AG08396 (cell line): ENCODE data around the gene NUP210.

Experiments
- DNase-seq: peaks from one replicate; pipeline ENCODE4 v3.0.0; 2012; ENCODE audit warnings: low spot score, mixed read lengths

Gene NUP210

GRCh38 chr3:13289771-13290285 is 130.3 kb downstream of the NUP210 start:
- DNase-seq: no peak

GRCh38 chr3:13288732-13289718 is 131.1 kb downstream of the NUP210 start:
- DNase-seq: no peak

DNA sequence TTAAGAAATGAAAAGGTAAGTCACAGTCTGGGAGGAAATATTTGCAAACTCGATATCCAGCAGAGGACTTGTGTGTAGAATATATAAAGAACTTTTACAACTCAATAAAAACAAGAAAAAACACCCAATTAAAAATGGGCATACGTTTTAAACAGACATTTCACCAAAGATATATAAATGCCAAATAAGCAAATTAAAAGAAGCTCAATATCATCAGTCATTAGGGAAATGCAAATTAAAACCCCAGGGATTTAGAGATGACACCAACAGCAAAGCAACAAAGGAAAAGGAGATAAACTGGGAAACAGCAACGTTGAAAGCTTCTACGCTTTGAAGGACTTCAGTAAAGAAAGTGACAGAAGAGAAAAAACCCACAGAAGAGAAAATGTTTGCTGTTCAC is 132.3 kb downstream of the NUP210 start:
- no peak for DNase-seq

- no peak for DNase-seq
Measured at GRCh38 chr3:13286873-13287272, 133.2 kb downstream of the NUP210 start.

GRCh38 chr3:13285007-13285567 is 135.0 kb downstream of the NUP210 start:
- no peak for DNase-seq

DNA sequence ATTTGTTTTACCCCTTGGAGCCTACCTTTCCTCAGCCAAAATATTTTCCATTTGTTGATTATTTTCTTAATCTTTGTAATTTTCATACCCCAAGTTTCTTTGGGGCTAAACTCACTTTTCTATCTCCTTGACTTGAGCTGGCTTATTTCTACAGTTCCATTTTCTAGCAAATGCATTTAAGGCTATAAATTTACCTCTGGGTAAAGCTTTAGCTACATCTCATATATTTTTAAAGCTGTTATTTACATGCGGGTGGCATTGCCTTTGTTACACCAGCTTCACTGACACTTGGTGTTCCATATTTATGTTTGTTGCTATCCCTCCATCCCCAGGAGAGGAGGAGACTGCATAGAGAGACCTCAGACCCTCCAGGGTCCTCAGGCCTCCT is 136.3 kb downstream of the NUP210 start:
- DNase-seq: no peak

GRCh38 chr3:13282986-13283876 is 136.9 kb downstream of the NUP210 start:
- DNase-seq: no peak

GRCh38 chr3:13282358-13282985 is 137.7 kb downstream of the NUP210 start:
- no peak for DNase-seq

- no peak for DNase-seq
Measured at GRCh38 chr3:13281507-13282357, 138.4 kb downstream of the NUP210 start.

DNA sequence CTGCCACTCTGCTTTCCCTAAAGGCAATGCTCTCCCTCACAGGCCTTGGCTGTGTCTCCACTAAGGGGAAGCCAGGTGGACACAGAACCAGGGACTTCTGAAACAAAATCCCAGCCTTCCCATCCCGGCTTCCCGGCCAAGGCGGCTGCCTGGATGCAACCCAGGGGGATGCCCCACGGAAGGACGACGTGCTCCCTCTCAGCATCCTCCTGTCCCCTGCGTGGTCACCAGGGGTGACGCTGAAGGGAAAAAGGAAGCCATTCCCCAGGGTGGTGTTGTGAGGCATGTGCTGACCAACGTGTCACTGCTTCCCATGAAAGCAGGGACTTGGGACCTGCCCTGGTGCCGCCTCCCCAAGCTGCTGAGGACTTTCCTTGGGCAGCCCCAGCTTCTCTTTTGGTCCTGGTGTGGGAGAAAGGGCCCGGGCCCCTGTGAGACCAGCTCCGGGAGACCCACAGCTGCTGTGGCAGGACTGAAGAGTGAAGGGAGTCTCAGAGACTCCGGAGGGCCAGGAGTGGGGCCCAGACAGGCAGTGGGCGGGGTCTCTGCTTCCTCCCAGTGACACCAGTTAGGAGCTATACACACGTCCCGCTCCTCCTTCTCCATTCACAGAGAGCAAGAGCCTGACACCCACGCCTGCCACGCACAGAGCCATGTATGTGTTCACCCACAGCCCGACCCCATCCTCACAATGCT is 139.2 kb downstream of the NUP210 start:
- DNase-seq: no peak

DNA sequence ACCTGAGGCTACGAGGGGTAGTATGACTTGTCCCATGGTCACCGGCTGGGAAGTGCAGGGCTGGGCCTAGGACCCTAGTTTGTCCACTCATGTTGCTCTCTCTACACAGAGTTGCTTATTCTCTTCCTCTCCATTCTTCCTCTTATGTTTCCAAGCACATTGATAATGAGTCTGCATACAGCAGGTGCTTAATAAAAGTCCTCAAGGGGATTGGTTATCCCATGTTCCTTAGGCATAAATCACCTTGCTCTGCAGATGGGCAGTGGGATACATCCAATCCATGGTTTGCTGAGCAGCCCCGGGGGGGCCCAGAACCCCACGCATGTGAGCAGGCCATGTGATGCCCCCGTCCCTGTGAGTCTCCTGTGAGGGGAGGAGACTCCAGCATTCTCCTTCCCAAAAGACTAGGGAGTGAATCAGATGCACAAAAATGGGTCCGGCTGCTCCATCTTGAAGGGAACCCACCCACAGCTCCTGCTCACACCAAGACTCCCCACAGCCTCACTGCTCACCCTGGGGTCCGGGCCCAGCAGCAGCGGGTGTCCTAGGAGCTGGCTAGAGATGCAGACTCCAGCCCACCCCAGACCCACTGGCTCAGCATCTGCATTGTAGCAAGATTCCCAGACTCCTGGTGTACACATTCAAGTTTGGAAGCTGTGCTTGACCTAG is 139.9 kb downstream of the NUP210 start:
- no peak for DNase-seq

DNA sequence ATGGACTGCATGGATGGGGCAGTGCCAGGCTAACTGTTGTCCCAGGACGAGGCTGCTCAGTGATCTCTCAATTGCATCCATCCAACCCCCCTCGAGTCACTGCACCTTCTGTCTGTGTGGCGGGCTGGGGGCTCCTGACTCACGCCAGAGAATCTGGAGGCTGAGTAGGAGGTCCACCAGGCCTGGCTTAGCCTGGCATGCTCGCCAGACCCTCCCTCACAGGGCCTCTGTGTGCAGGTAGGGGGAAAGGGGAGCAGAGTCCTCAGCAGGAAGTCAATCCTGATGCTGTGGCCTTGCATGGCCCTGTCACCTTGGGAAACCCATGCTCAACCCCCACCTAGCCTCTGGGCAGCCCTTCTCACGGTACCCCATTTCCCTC is 140.6 kb downstream of the NUP210 start:
- DNase-seq: no peak

DNA sequence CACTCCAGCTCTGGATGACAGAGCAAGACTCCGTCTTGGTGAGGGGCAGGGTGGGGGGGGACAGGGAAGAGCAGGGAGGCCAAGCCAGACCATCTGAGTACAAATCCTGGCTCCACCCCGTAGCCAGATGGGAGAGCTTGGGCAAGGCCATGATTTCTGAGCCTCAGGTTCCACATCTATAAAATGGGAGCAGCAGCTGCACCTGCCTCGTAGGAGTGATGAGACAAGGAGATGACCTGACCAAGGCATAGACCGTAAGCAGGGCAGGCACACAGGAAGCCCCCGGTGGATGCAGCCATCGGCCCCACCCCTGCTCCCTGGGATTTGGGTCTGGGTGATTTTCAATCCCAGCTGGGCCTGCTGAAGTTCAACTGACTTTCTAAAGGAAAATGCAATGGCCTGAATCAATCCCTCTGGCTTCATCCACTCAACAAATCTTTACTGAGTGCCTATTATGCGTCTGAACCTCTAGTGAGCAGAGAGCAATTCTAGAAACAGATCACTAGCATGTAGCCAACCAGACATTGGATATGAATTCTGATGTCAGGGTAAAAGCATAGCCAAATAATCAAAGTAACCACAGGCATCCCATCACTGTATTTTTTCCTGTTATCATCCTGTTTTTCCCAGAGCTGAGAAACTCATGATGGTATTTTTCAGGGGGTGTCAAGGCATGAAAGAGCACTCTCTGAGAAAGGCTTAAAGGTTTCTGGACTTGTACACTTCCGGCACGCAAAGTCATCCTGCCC is 141.2 kb downstream of the NUP210 start:
- DNase-seq: peak; percentile 73

DNA sequence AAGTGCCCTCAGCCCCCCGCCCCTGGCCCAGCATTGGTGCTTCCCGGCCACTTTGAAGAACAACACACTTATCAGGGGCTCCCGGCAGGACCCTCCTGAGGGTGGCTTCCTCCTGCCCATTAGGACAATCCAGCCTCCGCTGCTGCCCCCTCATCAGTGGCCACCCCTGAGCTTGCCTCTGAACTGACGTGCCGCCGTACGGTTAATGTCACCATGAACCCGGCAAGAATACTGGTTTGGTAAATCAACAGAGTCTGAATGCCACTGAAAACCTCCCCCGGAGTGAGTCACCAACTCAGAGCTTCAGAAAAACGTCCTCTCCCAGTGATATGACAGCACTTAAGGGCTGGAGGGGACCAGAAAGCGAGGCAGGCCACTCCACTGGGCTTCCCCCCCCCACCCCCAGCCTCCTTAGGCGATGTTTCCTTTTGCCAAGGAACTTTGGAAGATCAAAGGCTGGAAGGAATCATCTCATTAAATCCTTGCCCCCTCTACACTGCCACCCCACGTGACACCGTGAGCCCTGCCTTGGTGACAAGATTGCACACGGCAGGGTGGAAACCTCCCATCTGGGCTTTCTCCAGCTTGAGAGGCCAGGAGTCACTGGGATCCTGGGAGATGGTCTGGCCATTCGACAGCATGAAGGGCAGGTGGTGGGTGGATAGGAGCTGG is 142.1 kb downstream of the NUP210 start:
- peak; percentile 60 for DNase-seq

GRCh38 chr3:13277196-13277813 is 142.8 kb downstream of the NUP210 start:
- DNase-seq: no peak

DNA sequence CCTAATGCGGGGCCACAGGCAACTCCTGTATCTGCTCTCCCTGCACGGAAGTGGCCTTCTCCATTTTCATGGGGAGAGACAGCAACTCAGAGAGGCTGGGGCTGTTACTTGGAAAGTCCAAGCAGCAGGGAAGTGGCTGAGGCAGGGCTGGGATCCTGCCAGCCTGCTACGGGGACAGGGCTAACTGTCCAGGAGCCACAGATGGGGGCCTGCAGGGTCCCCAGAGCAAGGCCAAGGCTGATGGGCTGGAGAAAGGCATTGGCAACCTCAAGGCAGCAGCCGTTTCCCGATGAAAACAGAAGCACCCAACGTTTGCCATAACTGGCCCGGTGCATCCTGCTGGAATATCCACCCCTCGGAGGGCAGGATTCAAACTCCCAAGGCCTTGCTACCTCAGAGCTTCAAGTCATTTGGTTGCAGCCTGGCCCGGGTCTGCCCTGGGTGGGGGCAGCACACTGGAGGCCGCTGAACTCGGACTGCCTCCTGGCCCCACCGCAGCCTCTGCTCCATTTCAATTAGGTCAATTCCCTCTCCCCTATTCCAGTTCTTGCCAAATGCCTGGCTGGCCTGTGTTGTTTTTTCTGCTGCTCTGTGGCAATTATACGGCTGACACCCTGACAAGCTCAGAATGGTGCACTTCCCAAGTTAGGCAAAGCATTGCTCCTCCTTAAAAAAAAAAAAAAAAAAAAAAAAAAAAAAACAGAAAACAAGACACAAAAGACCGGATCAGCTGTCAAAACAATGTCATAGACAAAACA is 143.5 kb downstream of the NUP210 start:
- no peak for DNase-seq

GRCh38 chr3:13275376-13276005 is 144.6 kb downstream of the NUP210 start:
- DNase-seq: no peak
